HG02798 (cell line): ENCODE results near the gene IMMP1L.
"Not testable (repeated sequence)": the region's sequence is repeated elsewhere in the genome, so short reads cannot be mapped to it uniquely, and the experiment has no call there.

Experiments
- ATAC-seq: cut with Tn5 transposase; IDR thresholded peaks from one replicate; pipeline ENCODE4 v1.9.1; 2021; ENCODE audit warnings: mild to moderate bottlenecking; ENCODE audit not compliant: unreplicated experiment, poor library complexity

The IMMP1L gene, protein sequence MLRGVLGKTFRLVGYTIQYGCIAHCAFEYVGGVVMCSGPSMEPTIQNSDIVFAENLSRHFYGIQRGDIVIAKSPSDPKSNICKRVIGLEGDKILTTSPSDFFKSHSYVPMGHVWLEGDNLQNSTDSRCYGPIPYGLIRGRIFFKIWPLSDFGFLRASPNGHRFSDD

DNA sequence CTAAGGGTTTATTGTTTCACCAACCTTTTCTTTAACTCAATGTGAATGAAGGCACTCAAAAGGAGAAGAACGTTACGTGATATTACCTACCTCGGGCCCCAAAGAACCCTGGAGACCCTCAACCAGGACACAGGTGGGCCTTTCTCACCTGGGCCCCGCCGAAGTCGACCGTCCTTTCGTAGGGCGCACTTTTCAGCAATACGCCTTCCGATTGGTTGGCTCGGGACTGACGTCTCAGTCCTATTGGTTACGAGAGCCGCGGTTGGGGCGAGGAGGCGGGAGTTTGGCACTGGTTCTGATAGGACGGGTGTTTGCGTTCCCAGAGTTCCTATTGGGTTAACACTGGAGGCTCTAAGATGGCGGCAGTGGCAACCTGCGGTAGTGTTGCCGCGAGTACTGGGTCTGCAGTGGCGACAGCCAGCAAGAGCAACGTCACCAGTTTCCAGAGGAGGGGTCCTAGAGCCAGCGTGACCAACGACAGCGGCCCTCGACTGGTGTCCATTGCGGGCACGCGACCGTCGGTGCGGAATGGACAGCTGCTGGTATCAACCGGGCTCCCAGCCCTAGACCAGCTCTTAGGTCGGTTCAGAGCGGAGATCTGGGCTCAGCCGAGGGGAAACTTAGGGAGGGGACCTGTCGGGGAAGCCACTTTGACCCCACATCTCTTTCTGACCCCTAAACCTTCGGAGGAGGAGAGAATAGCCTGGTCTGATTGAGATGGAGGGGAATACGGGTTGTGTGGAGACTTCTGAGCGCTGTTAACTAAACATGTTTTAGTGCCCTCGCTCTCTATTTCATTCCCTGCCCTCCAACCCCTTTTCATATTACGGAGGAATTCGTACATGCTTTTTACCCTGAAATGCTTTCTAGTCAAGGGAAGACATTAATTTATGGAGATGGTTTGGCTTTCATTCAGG is at the start of gene IMMP1L, which contains the start of gene ELP4:
Gene IMMP1L, minus strand, starts transcription at position 194 of the 917 bp plus-strand sequence. CDS start 46,346 bp downstream, outside the sequence.
Gene ELP4, plus strand, starts transcription at position 339 of the 917 bp plus-strand sequence. Its CDS starts 18 bp downstream, at position 357.
- ATAC-seq, result peak; percentile 100

DNA sequence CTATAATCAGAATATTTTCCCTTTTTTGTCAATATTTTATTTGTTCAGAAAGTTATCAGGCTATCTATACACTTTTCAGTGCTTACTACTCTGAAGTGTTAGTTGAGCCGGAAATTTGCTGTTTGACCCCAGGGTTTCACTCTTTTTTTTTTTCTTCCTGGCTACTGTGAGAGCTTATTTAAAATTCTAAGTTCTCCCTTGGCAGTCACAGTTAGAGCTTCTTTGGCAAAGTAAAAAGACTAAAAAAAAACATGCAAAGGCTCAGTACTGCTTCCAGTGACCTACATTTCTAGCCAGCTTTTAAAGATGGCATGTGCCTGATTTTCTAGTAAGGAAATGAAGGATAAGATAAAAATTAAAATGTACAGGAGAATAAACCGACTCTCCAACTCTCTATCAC is 48.6 kb upstream of the IMMP1L start:
- ATAC-seq, result no peak

DNA sequence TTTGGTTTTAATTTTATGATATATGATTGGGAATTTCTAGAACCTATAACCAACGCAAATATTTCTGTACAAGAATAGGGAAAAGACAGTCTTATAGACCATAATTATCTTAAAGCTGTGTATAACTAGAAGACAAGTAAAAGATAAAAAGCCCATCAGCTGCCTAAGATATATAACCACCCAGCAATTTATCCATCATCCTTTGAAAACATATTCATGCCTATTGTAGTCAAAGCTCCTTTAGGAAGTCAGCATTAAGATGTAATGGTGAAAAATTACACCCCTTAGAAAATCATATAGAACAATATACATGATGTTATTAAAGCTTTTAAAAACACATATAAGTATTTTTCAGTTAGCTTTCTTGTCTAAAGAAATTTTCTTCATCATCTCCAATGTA is 46.5 kb upstream of the IMMP1L start:
- ATAC-seq, result no peak

DNA sequence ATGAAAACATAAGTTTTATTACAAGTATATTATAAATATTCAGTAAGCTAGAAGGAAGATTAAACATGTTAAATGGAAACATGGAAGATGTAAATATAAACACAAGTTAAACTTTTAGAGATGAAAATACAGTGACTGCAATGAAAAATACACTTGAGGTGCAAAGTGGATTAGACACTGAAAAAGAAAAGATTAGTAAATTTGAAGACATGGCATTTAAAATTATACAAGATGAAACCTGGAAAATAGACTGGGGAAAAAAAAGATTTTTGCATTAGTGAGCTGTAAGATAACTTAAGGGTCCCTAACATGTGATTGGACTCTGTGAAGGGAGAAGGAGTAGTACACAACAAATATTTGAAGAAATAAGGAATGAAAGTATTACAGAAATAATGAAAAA is 33.4 kb upstream of the IMMP1L start:
- ATAC-seq, result no peak

DNA sequence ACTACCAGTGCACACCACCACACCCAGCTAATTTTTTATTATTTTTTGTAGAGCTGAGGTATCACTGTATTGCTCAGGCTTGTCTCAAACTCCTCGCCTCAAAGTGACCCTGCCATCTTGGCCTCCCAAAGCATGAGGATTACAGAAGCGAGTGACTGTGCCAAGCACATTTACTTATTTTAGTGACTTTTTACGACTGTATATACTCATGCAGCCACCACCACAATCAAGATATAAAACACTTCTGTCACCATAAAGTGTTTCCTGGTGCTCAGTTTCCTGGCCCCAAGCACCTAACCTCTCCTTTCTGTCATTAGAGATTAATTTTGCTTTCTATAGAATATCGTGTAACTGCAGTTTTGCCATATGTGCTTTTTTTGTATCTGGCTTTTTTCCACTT is 26.1 kb upstream of the IMMP1L start:
- no peak for ATAC-seq

DNA sequence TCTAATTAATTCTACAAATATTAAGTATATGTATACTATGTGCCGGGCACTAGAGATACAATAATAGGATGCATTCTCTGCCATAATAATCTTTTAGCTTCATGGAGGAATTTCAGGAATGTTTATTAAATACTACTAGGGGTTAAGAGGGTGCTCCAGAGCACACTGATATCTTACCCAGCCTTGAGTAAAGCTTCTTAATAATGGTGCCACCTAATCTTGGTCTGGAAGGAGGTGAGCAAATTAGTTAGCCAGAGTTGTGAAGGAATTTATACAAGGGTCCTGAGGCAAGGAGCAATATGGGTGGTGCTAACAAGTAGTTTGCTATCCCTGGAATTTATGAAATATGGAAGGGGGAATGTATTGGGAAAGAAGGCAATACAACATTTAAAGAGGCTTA is 21.9 kb upstream of the IMMP1L start:
- ATAC-seq, result no peak

DNA sequence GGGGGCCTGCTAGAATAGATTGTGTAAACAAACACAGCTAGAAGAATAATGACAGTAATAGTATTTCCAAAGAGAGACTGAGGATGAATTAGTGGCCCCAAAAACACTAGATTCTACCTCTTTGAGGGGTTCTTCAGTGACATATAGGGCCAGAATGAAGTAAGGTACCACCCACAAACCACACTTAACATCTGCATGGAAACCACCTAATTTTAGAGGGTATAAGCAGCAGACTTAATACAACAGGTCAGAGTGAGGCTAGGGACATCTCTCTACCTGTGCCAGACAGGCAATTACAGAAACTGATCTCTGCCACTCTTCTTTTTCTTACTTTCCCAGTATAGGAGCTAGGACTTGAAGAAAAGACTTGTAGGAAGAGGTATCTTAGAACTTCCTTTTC is 20.3 kb upstream of the IMMP1L start:
- ATAC-seq, result peak; percentile 77

DNA sequence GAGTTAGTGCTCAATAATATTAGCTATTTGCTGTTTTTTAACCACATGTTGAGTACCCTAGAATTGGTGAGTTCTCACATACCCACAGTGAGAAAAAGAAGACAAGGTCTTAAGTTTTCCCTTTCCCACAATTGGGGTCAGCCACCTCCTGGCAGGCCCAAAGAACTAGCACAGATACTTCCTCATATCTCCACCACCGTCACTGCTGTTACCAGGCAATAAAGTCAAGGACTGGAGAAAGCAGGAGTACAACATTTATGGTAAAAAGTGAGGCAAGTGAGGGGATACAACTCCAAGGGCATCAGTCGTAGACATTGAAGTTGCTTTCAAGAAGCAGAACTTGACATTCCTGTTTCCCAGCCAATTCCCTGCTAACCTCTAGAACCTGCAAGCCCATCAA is 19.8 kb upstream of the IMMP1L start:
- ATAC-seq, result no peak

DNA sequence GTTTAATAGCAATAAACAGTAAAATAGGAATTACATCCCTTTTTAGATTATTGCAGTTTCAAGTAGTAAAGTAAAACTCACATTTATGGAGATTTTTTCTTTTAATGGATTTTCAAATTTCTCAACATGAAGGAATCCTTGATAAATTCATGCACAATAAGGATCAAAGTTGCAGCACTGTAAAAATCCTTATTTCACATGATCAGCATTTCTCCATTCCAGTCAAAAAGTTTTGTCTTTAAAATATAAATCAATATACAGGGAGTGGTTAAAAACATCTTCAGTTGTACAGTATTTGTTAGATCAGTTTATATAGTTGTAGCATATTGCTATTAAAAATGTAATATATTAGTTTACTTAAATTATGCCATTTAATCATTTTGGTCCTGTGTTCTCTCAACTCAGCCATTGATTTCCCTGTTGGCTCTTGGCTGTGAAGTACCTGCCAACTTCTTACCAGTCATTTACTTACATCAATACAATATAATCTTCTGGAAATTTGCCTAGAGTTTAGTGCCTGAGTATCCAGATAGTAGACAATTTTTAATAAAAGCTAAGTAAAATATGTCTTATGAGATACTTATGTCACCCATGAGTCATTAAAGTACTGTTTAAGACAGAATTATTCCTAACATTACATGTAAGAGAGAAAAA is 12.2 kb upstream of the IMMP1L start:
- ATAC-seq, result no peak

DNA sequence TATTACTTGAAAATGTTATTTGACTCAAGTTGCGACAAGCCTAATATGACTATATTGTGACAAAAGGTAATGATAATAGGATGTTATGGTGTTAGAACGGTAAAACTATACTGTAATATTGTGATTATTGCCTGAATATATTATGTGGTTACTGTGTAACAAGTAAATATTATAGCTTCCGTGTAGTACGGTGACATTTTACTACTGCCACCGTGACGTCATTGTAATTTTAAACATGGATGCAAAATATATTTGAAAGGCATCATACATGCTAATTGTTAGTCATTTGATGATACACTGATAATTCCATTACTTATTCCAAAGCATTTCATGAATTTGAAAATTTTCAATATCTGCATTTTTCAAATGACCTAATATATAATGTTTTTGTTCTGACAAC is 2.7 kb upstream of the IMMP1L start:
- no peak for ATAC-seq

DNA sequence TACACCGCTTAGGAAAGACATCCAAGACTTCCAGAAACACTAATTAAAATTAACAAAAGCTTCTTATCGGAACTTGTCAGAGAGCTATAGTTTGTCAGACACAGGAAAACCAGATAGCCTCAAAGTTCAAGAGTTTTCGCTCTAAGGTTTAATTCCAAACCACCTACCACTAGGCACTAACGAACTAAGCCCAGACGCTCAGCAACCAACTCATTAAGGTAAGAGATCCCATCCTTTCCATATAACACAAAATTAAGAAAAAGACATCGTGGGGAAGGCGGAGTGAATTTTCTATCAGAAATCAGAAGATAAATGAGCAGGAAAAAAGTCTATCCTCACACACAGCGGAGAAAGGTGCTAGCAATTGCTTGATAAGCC is 382 bp downstream of the IMMP1L start:
- peak; percentile 5 for ATAC-seq

DNA sequence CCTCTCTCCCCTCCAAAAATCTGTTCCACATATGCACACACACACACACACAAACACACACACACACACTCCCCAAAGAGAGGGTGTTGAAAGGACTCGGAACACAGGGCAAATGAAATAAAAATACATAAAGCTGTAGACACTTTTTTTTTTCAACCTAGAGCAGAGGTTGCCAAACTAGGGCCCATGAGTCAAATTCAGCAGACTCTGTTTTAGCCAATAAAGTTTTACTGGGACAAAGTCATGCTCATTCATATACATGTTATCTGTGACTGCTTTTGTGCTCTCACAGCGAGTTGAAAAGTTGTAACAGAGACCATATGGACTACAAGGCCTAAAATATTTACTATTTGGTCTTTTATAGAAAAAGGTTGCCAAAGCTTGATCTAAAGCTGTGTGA is 8.9 kb downstream of the IMMP1L start:
- ATAC-seq, result no peak

DNA sequence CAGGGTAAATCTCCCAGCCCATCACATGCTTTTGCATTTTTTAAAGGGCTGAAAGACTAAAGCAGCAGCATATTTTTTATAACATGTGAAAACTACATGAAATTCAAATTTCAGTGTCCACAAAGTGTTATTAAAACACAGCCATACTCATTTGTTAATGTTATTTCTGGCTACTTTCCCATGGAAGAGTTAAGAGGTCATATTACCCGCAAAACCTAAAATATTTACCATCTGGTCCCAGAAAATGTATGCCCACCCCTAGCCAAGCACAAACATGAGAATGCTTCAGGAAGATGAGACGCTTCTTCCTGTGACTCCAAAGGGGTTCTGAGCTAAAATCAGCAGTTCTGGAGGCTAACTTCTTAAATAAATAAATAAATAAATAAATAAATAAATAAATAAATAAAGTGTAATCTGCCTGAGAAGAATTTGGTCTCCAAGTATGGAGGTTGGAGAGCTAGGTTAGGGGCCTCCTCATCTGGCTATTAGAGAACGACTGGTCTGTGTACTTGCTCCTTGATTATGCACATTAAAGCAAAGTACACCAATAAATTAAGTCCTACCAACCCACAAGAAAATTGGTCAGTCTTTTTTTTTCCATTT is 9.7 kb downstream of the IMMP1L start:
- no peak for ATAC-seq

DNA sequence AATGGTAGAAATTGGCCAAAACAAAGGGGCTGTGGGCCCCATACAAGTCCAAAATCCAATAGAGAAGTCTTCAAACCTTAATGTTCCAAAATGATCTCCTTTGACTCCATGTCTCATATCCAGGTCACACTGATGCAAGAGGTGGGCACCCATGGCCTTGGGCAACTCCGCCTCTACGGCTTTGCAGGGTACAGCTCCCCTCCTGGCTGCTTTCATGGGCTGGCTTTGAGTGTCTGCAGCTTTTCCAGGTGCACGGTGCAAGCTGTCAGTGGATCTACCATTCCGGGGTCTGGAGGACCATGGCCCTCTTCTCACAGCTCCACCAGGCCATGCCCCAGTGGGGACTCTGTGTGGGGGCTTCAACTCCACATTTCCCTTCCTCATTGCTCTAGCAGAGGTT is 15.7 kb downstream of the IMMP1L start:
- ATAC-seq, result not testable (repeated sequence)

DNA sequence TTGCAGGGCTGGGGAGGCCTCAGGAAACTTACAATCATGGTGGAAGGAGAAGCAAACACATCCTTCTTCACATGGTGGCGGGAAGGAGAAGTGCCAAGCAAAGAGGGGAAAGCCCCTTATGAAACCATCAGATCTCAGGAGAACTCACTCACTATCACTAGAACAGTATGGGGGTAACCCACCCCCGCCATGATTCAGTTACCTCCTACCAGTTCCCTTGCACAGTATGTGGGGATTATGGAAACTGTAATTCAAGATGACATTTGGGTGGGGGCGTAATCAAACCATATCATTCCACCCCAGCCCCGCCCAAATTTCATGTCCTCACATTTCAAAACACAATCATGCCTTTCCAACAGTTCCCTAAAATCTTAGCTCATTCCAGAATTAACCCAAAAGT is 16.2 kb downstream of the IMMP1L start:
- no peak for ATAC-seq

DNA sequence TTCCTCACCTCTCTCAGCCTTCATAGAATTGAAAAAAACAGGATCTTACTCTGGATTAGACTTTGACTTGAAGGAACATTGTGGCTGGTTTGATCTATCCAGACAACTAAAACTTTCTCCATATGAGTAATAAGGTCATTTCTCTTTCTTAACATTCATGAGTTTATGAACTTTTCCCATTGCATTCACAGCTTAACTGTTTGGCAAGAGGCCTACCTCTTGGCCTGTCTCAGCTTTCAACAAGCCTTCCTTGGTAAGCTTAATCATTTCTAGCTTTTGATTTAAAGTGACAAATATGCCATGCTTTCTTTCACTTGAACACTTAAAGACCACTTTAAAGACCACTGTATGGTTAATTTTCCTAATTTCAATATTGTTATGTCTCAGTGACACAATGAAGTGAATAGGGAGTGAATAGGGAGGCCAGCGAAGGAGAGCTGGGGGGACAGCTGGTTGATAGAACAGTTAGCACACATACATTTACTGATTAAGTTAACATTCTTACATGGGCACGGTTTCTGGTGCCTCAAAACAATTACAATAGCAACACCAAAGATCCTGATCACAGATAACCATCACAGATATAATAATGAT is 17.0 kb downstream of the IMMP1L start:
- no peak for ATAC-seq

DNA sequence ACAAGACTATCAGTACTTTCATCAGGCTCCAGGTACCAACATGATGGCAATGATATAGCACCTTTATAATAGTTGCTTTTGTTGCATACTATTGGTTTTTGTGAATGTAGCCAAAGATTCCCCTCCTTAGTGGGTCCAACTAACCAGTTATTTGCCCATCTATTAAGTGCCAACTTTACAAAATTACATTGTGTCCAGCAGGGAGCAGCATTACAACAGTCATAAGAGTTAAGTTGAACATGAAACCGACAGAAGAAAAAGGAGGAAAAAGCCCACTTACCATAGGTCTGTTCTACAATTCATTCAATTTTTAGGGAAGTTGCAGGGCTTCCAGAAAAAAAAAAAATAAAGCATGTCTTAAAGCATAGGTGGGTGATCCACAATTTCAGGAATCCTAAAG is 21.6 kb downstream of the IMMP1L start:
- ATAC-seq, result peak; percentile 42

DNA sequence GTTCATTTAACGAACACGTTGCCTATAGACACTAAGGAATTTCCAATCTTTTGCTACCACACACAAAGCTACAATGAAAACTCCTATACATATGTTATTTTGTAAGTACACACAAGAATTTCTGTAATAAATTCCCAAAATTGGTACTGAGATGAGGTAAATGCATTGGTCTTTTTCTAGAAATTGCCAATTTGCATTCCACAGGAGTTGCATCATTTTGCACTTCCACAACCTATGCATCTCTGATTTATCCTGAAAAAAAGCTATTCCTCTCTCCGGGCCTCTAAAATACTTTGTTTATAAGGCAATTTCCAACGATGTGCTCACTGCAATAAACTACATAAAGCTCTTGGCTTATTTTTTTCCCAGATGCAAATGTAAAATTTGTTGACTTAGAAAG is 24.9 kb downstream of the IMMP1L start:
- ATAC-seq, result no peak

DNA sequence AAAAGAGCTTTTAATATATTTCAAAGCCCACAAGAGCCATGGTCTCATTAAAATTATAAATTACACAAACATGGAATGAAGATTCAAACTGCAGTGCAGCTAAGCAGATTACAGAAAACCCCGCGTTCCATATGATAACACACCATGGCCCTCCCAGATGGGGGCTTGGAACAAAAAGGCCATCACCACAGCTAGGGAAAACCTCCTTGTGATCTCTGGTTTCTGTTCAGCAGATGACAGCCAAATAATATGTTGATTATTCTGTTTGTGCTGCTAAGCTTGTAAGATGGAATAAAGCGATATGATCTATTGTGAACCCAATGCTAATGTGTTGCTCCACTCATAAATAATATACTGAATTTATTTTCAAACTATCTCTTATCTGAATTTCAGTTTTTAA is 28.5 kb downstream of the IMMP1L start:
- no peak for ATAC-seq

DNA sequence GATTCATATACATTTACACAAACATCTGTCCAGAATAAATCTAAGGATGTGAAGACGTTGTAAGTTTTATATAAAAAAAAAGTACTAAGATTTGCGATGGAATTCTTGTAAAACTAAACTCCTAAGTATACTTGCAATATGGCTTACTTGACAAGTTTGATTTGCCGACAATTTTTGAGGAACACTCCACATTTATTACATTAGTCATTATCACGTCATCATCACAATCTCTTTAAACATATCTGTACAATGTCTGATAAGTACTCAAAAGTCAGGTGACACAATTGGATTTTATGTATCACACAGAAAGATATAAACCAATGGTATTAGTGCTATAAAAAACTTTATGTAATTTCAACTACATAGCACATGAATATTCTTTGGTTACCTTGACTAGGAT is 30.4 kb downstream of the IMMP1L start:
- ATAC-seq, result no peak

DNA sequence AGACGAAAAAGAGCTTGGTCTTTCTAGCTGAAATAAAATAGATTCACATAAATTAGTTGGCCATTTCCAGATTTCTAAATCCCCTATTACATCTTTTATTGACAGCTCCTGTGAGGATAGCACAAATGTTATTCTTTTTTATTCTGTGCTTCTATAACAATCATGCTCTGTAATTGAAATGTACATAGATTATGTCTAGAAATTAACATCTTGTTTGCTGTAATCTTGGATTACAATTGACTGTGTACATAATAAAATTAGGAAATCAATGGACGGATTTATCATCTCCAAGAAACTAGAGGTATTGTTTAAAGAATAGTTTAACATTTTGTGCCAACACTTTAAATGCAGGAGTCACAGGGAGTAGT is 31.2 kb downstream of the IMMP1L start:
- ATAC-seq, result no peak
